Prostate gland (tissue), 2 donors: ENCODE data around the gene KDR.

Source experiments
- CTCF ChIP-seq, 4 experiments: fragments of 200-600 bp in 2 of 4; fragments of 450-650 bp in 2 of 4; sonication (generic) in 2 of 4; IDR thresholded peaks; 1 replicate in 3 of 4; 2 replicates in 1 of 4; pipeline ENCODE4 v1.5.1; 2016 to 2019; ENCODE audit warnings: antibody characterized with exemption in 4 of 4, mild to moderate bottlenecking in 2 of 4, moderate library complexity in 2 of 4
- POLR2A ChIP-seq: fragments of 450-650 bp; IDR thresholded peaks from one replicate; pipeline ENCODE4 v1.6.1; 2016; ENCODE audit warnings: antibody characterized with exemption, mild to moderate bottlenecking
- POLR2AphosphoS5 ChIP-seq: sonication (generic); formaldehyde crosslinking; IDR thresholded peaks from one replicate; pipeline ENCODE4 v1.6.1; 2017; ENCODE audit warnings: antibody characterized with exemption

GRCh38 chr4:55098456-55099204, 26.8 kb downstream of the KDR start:
- TF ChIP-seq POLR2A, result no peak
- TF ChIP-seq CTCF (IDR thresholded peaks at IDR 0.05), result no peak
- TF ChIP-seq POLR2AphosphoS5, result no peak
